Loucy (cell line): ENCODE measurements around the gene TSPYL6.

Experiments
- H2AFZ ChIP-seq: fragments of 200-600 bp; sonication (generic); 2 replicates; pipeline ENCODE4 v1.6.0; 2016; ENCODE audit warnings: antibody characterized with exemption, mild to moderate bottlenecking, low read length, moderate library complexity
- H3F3A ChIP-seq: fragments of 200-600 bp; 2 replicates; pipeline ENCODE4 v1.6.0; 2016; ENCODE audit warnings: antibody characterized with exemption, low read depth, mild to moderate bottlenecking
- H3K27me3 ChIP-seq: fragments of 200-600 bp; sonication (generic); 2 replicates; pipeline ENCODE4 v1.6.1; 2014; ENCODE audit warnings: low read length, mild to moderate bottlenecking; ENCODE audit not compliant: insufficient read depth, poor library complexity, severe bottlenecking
- H3K36me3 ChIP-seq: fragments of 200-600 bp; sonication (generic); 2 replicates; pipeline ENCODE4 v1.6.1; 2016; ENCODE audit warnings: low read length; ENCODE audit not compliant: insufficient read depth
- H3K4me1 ChIP-seq: fragments of 200-600 bp; sonication (generic); 2 replicates; pipeline ENCODE4 v1.5.1; 2014; ENCODE audit warnings: low read length, mild to moderate bottlenecking; ENCODE audit not compliant: insufficient read depth, poor library complexity, severe bottlenecking
- H3K4me2 ChIP-seq: fragments of 200-600 bp; sonication (generic); 2 replicates; pipeline ENCODE4 v1.6.0; 2014; ENCODE audit warnings: antibody characterized with exemption, low read length, low read depth, mild to moderate bottlenecking; ENCODE audit not compliant: poor library complexity, severe bottlenecking
- H3K4me3 ChIP-seq: fragments of 200-600 bp; sonication (generic); 2 replicates; pipeline ENCODE4 v1.5.1; 2014; ENCODE audit warnings: low read length, mild to moderate bottlenecking, mixed read lengths; ENCODE audit not compliant: poor library complexity, severe bottlenecking
- H3K79me2 ChIP-seq: fragments of 200-600 bp; sonication (generic); 2 replicates; pipeline ENCODE4 v1.6.1; 2014; ENCODE audit warnings: low read length; ENCODE audit not compliant: insufficient read depth
- H3K9ac ChIP-seq: fragments of 200-600 bp; sonication (generic); 2 replicates; pipeline ENCODE4 v1.6.0; 2014; ENCODE audit warnings: mild to moderate bottlenecking, low read depth, low read length, moderate library complexity; ENCODE audit not compliant: poor library complexity, severe bottlenecking
- H3K9me2 ChIP-seq: fragments of 200-600 bp; sonication (generic); replicated peaks from 2 replicates; pipeline ENCODE4 v1.6.1; 2016; ENCODE audit warnings: low read depth, low read length, mixed read lengths
- H3K9me3 ChIP-seq: fragments of 200-600 bp; sonication (generic); 2 replicates; pipeline ENCODE4 v1.6.1; 2014; ENCODE audit warnings: mild to moderate bottlenecking, antibody characterized with exemption, low read length, low read depth; ENCODE audit not compliant: insufficient read depth
- H4K20me1 ChIP-seq: fragments of 200-600 bp; sonication (generic); 2 replicates; pipeline ENCODE4 v1.6.0; 2014; ENCODE audit warnings: antibody characterized with exemption, low read length, mild to moderate bottlenecking; ENCODE audit not compliant: insufficient read depth, poor library complexity, severe bottlenecking
- EZH2phosphoT487 ChIP-seq: fragments of 200-600 bp; IDR thresholded peaks from 2 replicates; pipeline ENCODE4 v1.6.1; 2018; ENCODE audit warnings: antibody characterized with exemption, mild to moderate bottlenecking, moderate library complexity, borderline replicate concordance
- TF ChIP-seq, protein P1 (sequence below): fragments of 200-600 bp; sonication (generic); conservative IDR thresholded peaks from 2 replicates; pipeline ENCODE4 v1.5.1; 2014; ENCODE audit warnings: mild to moderate bottlenecking, antibody characterized with exemption, low read length

Gene TSPYL6

DNA sequence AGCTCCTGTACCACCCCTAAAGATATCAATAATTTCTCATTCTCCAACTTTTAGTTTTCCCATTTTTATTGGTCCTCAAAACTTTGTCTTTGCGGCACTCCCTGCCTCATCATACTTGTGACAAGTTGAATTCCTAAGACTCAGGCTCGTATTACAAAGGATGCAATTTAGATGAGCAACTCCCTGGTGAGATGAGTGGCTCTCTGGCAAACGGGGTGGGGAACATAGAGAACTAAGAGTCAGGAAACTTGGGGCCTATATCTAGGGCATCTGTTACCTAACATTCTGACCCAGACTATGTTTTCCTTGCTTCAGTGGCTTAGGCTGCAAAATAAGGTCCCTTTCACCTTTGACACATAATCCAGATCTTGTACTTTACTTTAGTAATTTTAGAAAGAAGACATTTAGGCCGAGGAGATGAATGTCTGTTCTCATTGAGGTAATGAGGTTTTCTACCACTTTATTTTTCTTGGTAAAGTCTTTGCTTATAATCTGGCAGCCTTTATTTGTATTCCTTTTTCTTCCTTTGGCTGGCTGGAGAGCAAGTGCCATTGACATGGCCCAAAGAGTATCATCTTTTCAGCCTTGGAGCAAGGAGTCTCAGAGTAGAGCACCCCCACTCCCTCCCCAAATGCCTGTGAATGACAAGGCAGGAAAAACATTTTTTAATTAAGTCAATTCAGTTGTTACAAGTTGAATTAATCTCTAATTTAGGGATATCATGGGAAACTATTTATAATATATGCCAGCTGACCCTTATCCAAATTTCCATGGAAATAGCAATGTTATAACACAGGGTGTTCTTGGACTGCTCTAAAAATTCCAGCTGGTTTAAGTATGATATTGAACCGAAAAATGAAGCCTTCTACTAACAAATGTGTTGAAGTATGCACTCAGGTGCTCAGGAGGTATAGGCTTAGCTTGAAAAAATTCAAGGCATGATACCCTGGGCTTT lies 15.2 kb downstream of the TSPYL6 start:
- no peak for TF ChIP-seq EZH2phosphoT487
- TF ChIP-seq, protein P1, sequence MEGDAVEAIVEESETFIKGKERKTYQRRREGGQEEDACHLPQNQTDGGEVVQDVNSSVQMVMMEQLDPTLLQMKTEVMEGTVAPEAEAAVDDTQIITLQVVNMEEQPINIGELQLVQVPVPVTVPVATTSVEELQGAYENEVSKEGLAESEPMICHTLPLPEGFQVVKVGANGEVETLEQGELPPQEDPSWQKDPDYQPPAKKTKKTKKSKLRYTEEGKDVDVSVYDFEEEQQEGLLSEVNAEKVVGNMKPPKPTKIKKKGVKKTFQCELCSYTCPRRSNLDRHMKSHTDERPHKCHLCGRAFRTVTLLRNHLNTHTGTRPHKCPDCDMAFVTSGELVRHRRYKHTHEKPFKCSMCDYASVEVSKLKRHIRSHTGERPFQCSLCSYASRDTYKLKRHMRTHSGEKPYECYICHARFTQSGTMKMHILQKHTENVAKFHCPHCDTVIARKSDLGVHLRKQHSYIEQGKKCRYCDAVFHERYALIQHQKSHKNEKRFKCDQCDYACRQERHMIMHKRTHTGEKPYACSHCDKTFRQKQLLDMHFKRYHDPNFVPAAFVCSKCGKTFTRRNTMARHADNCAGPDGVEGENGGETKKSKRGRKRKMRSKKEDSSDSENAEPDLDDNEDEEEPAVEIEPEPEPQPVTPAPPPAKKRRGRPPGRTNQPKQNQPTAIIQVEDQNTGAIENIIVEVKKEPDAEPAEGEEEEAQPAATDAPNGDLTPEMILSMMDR = no peak
- Histone ChIP-seq H3K9me3 (no peaks in the 10 kb centered on the region), H3K4me1 (no peaks in the 10 kb centered on the region), H4K20me1 (no peaks in the 10 kb centered on the region), H3F3A (no peaks in the 10 kb centered on the region), H3K27me3 (no peaks in the 10 kb centered on the region), H3K4me3 (no peak overlapping the region), H3K36me3 (no peaks in the 10 kb centered on the region), H3K79me2 (no peaks in the 10 kb centered on the region), H3K9me2 (no peaks in the 10 kb centered on the region), H3K4me2 (no peak overlapping the region), H2AFZ (no peak overlapping the region), H3K9ac (no peak overlapping the region)

DNA sequence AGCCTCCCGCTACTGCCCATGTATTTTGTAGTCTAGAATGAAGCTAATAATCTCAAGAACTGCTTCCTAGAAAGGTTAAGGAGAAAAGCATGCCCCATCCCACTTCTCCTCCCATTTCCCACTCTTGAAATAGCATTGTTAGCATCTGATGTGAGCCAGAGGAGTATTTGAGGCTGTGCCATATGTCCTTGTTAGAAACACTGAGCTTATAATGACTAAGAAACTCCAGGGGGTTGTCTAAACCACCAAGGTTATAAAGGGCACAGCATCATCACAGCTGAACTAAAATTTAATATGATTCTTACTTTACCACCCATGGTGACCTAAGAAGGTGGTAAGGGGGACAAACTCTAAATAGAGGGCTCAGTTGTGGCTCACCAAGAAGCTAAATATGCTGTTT lies 16.6 kb downstream of the TSPYL6 start:
- H3K79me2 ChIP-seq = no peaks in the 10 kb centered on the region
- no peaks in the 10 kb centered on the region for H3K27me3 ChIP-seq
- H3F3A ChIP-seq = no peaks in the 10 kb centered on the region
- H3K4me2 ChIP-seq = no peak overlapping the region
- no peak overlapping the region for H3K4me3 ChIP-seq
- no peaks in the 10 kb centered on the region for H3K9me3 ChIP-seq
- TF ChIP-seq, protein P1 = no peak
- TF ChIP-seq EZH2phosphoT487 = no peak
- no peaks in the 10 kb centered on the region for H3K9me2 ChIP-seq
- no peaks in the 10 kb centered on the region for H3K4me1 ChIP-seq
- no peak overlapping the region for H2AFZ ChIP-seq
- H3K9ac ChIP-seq = no peak overlapping the region
- no peaks in the 10 kb centered on the region for H4K20me1 ChIP-seq
- H3K36me3 ChIP-seq = no peaks in the 10 kb centered on the region

DNA sequence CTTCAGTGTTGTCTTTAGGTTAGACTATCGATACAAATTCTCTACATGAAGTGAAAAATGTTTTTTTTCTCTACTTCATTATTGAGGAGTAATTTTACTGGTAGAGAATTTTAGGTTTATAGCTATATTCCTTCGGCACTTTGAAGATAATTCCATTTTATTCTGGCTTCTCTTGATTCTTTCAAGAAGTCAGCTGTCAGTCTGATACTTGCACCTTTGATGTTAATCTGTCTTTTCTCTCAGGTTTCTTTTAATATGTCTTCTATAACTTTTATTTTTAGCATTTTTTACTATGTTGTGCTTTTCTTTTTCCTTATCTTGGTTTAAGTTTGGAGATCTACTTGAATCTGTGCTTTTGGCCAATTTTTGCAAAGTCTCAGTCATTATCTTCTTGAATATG lies 18.6 kb downstream of the TSPYL6 start:
- no peaks in the 10 kb centered on the region for H3F3A ChIP-seq
- H3K4me1 ChIP-seq = no peaks in the 10 kb centered on the region
- TF ChIP-seq, protein P1 = no peak
- no peak for TF ChIP-seq EZH2phosphoT487
- no peaks in the 10 kb centered on the region for H3K79me2 ChIP-seq
- H3K9me2 ChIP-seq = no peaks in the 10 kb centered on the region
- no peaks in the 10 kb centered on the region for H4K20me1 ChIP-seq
- no peak overlapping the region for H3K9ac ChIP-seq
- no peak overlapping the region for H2AFZ ChIP-seq
- H3K9me3 ChIP-seq = no peaks in the 10 kb centered on the region
- no peaks in the 10 kb centered on the region for H3K36me3 ChIP-seq
- no peak overlapping the region for H3K4me3 ChIP-seq
- H3K27me3 ChIP-seq = no peaks in the 10 kb centered on the region
- H3K4me2 ChIP-seq = no peak overlapping the region
